Esophagus squamous epithelium (tissue), 4 donors: ENCODE data around the gene RUVBL2.

Source experiments
- POLR2A ChIP-seq, 4 donors: fragments of 450-650 bp; IDR thresholded peaks; one replicate each; pipeline ENCODE4 v1.6.1; 2017; ENCODE audit warnings: antibody characterized with exemption in 4 of 4, mild to moderate bottlenecking in 4 of 4, moderate library complexity in 3 of 4
- TF ChIP-seq, protein P1 (sequence below), 6 experiments: fragments of 450-650 bp in 4 of 6; fragments of 200-600 bp in 2 of 6; sonication (generic) in 2 of 6; IDR thresholded peaks; one replicate each; pipeline ENCODE4 v1.5.1; 2016 to 2019; ENCODE audit warnings: antibody characterized with exemption in 6 of 6, mild to moderate bottlenecking in 4 of 6, moderate library complexity in 4 of 6

GRCh38 chr19:48968813-48969218 lies 24.9 kb upstream of the RUVBL2 start:
- TF ChIP-seq POLR2A (IDR thresholded peaks at IDR 0.05) = no peak
- TF ChIP-seq, protein P1, sequence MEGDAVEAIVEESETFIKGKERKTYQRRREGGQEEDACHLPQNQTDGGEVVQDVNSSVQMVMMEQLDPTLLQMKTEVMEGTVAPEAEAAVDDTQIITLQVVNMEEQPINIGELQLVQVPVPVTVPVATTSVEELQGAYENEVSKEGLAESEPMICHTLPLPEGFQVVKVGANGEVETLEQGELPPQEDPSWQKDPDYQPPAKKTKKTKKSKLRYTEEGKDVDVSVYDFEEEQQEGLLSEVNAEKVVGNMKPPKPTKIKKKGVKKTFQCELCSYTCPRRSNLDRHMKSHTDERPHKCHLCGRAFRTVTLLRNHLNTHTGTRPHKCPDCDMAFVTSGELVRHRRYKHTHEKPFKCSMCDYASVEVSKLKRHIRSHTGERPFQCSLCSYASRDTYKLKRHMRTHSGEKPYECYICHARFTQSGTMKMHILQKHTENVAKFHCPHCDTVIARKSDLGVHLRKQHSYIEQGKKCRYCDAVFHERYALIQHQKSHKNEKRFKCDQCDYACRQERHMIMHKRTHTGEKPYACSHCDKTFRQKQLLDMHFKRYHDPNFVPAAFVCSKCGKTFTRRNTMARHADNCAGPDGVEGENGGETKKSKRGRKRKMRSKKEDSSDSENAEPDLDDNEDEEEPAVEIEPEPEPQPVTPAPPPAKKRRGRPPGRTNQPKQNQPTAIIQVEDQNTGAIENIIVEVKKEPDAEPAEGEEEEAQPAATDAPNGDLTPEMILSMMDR (IDR thresholded peaks at IDR 0.05) = no peak
